ENCODE results near the gene VPS16.

DNA sequence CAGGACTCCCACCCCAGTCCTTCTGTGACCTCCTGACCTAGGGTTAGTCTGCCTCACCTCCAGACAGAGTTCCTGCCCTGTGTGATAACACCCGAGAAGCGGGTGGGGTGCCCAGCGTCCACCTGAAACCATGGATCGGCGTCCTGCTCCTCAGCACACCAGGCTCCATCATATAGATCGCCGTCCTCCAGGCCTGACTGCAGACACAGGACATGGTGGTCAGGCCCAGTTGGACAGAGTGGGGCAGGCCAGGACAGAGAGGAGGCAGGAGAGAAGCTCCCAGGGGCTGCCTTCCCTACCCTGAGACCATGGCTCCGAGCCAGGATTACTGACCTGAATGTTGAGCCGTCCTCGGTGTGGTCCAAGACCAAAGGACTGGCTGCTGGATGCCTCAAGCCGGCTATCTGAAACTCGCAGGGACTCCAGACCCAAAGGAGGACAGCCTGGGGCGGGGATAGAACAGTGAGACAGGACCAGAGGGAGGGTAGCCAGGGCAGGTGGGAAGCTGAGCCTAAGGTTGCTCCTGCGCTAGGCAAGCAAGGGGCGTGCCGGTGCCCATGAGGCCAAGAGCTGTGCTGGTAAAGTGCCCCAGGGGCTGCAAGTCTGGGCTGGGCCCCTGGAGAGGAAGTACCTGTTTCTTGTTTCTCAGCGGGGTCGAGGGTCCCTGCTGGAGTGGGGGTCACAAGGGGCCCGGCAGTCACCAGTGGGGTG, 42.3 kb upstream of the VPS16 start:
- TF ChIP-seq EZH2 (IDR thresholded peaks at IDR 0.05; ENCODE audit: insufficient read depth, poor library complexity, severe bottlenecking), result no peak
- no peak for TF ChIP-seq EZH2phosphoT487 (IDR thresholded peaks at IDR 0.05; ENCODE audit: insufficient read depth, low read depth)
